Spinal cord (tissue), 10 donors: ENCODE data around the gene DMXL1. TPM values are rescaled to one million over a fixed set of nuclear protein-coding genes. Genes with fewer than 3 reads are reported as not detected.

Experiments used
- DNase-seq, 6 donors: peaks; one replicate each; pipeline versions ENCODE4 v3.0.0 to v3.0.0-alpha.2; 2013 to 2015; ENCODE audit warnings: low spot score in 6 of 6, low read depth in 4 of 6
- H3K27ac ChIP-seq: one replicate; pipeline ENCODE4 v1.5.1; 2013; ENCODE audit warnings: low read depth, low read length, control low read depth
- H3K27me3 ChIP-seq: one replicate; pipeline ENCODE4 v1.6.1; 2013; ENCODE audit warnings: low read length; ENCODE audit not compliant: control insufficient read depth, insufficient read depth
- H3K36me3 ChIP-seq: one replicate; pipeline ENCODE4 v1.6.1; 2013; ENCODE audit warnings: low read length; ENCODE audit not compliant: control insufficient read depth, insufficient read depth
- H3K4me1 ChIP-seq: one replicate; pipeline ENCODE4 v1.6.1; 2013; ENCODE audit warnings: low read length; ENCODE audit not compliant: control insufficient read depth, insufficient read depth
- H3K4me3 ChIP-seq: one replicate; pipeline ENCODE4 v1.5.1; 2013; ENCODE audit warnings: low read depth, low read length, control low read depth
- H3K9me3 ChIP-seq: one replicate; pipeline ENCODE4 v1.6.1; 2013; ENCODE audit warnings: low read length; ENCODE audit not compliant: control insufficient read depth, insufficient read depth
- WGBS: methylation state at CpG from one replicate; pipeline ENCODE4 v1.1.5; 2013; ENCODE audit warnings: missing lambda C conversion rate; ENCODE audit not compliant: insufficient coverage; 5-methylcytosine and 5-hydroxymethylcytosine counted together
- long read RNA-seq, 4 donors: transcript quantifications; one replicate each; lab custom pipeline, GENCODE V29; 2026
- polyA plus RNA-seq, 2 donors: library from polyadenylated mRNA; unstranded; fragments of 120-200 nt; gene quantifications; one replicate each; pipeline ENCODE4 v1.2.1, GENCODE V29; 2013; ENCODE audit not compliant: insufficient read length in 2 of 2
- total RNA-seq, 2 donors: library from RNA; depleted of rRNA in 1 of 2; stranded (reverse); fragments of 120-200 nt in 1 of 2; fragments of >200 nt in 1 of 2; gene quantifications; one replicate each; pipeline versions ENCODE4 v1.2.3 to v1.2.4, GENCODE V29; 2013 to 2014
- donor health status: healthy.

The DMXL1 gene, protein sequence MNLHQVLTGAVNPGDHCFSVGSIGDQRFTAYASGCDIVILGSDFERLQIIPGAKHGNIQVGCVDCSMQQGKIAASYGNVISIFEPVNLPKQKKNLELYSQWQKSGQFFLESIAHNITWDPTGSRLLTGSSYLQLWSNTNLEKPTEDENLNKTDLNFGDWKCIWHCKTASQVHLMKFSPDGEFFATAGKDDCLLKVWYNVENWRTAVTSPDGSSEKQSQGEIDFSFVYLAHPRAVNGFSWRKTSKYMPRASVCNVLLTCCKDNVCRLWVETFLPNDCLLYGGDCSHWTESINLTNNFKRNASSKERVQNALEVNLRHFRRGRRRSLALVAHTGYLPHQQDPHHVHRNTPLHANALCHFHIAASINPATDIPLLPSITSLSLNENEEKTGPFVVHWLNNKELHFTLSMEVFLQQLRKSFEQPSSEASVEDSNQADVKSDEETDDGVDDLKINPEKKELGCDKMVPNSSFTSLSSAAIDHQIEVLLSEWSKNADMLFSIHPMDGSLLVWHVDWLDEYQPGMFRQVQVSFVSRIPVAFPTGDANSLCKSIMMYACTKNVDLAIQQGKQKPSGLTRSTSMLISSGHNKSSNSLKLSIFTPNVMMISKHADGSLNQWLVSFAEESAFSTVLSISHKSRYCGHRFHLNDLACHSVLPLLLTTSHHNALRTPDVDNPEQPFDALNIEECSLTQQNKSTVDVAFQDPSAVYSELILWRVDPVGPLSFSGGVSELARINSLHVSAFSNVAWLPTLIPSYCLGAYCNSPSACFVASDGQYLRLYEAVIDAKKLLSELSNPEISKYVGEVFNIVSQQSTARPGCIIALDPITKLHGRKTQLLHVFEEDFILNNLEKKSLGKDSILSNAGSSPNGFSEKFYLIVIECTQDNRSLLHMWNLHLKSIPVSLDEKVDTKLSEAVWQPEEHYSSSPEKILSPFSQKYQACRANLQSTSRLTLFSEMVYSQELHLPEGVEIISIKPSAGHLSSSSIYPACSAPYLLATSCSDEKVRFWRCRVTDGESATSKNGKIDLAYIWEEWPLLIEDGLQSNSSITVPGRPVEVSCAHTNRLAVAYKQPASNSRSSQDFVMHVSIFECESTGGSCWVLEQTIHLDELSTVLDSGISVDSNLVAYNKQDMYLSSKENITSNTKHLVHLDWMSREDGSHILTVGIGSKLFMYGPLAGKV (N-terminal part only)
- 100 to 1,000 TPM in 1 of 2 donors, 10 to 100 TPM in 1; 59.3 to 136 TPM for total RNA-seq
- polyA plus RNA-seq: 10 to 100 TPM; 34.2 to 37.5 TPM
- long read RNA-seq, donor 1, partial matches to known transcripts: 6 of 6 reads
- long read RNA-seq, donor 1, other reads (novel, unspliced or antisense): 0 of 6 reads
- long read RNA-seq, donor 2: 0 reads
- long read RNA-seq, donor 3: 0 reads
- long read RNA-seq, donor 4: 0 reads

DNA sequence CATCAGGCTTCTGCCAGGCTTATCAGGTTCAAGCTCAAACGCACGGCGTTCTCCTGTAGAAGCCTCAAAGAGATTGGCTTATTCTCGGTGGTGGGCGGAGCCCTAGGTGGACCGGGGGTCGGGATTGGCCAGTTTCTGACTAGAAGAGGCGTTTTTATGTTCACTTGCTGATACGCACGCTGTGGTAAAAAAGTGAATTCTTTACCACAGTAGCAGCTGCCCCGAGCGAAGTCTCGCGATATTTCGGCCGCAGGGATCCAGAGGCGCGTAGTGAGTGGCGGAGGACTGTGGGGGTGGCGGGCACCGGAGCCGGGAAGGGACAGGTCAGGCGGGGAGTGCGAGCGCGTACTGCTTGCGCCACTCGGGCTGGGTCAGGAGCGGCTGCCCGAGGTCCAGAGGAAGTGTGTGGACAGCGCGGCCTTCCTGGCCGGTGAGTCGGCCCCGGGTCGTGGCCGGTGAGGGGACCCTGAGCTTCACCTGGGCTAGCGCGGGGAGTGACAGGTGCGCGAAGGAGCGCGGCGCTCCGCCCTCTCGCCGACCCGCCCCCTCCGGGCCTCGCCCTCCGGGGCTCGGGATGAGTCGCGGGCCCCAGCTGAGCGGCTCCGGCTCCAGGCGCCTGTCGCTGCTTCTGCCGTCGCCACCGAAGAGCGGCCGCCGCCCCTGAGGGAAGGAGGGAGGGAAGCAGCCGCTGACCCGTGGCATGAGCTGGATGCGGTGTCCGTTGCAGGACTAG lies at the start of gene DMXL1:
TSS of gene DMXL1 (plus strand) at position 260 of the 733 bp plus-strand sequence. CDS start 483 bp downstream, outside the sequence.
- no peaks in the 10 kb centered on the region for H3K9me3 ChIP-seq
- peaks cover 13% of the 10 kb centered on the region for H3K4me1 ChIP-seq
- H3K27ac ChIP-seq: peak within 1 kb of the TSS; percentile 93
- DNase-seq: peak; percentile 98 to 100 (median 100)
- H3K27me3 ChIP-seq: no peaks in the 10 kb centered on the region
- under 1% methylated on average over 65 of the region's 68 CpGs for WGBS
- H3K36me3 ChIP-seq: no peaks in the 10 kb centered on the region
- peak within 1 kb of the TSS; percentile 92 for H3K4me3 ChIP-seq

DNA sequence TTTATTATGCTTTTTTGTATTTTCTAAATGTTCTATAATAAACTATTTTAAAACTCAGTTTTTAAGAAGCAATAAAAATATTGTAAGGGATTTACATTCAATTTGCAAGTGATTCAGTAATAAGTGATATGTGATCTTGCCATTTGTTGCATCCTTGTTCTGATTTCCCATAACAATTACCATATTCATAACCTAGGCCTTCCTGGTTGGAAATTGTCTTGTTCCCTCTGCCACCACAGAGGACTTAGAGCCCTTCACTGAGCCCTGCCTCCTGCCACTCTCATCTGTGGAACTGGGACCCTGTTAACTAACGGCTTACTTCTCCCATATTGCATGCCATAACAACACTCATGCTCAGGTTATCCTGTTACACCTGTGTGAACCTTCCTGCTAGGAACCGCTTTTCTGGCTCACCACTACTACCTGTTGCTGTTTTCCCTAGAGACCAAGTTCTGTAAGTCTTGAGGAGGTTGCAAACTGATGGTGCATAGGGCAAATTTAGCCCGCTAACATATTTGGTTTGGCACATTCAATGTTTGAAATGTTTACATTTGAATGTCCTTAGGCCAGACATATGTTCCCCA lies 49.6 kb upstream of the DMXL1 start:
- H3K27ac ChIP-seq: no peak overlapping the region
- no peaks in the 10 kb centered on the region for H3K9me3 ChIP-seq
- H3K27me3 ChIP-seq: no peaks in the 10 kb centered on the region
- DNase-seq: no peak
- H3K36me3 ChIP-seq: no peaks in the 10 kb centered on the region
- no peak overlapping the region for H3K4me3 ChIP-seq
- no CpG with 5 or more reads among the region's 3 CpGs for WGBS
- H3K4me1 ChIP-seq: no peaks in the 10 kb centered on the region

DNA sequence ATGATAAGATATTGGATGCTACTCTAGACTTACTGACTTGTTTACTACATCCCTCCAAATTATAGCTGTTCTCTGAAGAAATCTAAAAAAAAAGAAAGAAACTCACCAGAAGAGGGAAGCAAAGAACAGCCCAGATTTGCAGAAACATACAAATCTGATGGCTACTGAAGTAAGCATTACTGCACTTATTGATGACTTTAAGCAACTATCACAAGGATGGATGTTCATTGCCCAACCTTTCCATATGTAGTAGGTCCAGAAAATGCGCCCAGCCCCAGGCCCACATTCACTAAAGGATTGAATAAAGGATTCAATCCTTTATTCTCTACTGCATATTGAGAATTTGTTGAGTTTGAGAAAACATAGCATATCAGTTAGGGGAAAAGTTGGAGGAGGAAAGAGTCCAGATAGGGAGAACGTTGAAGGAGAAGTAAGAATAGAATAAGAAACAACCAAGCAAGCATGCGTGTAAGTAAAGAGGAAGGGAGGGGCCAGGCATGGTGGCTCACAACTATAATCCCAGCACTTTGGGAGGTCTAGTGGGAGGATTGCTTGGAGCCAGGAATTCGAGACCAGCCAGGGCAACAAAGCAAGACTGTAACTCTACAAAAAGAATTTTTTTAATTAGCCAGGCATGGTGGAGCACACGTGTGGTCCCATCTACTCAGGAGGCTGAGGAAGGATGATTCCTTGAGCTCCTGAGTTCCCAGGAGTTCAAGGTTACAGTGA lies 48.7 kb upstream of the DMXL1 start:
- no peaks in the 10 kb centered on the region for H3K27me3 ChIP-seq
- H3K36me3 ChIP-seq: no peaks in the 10 kb centered on the region
- no peak overlapping the region for H3K27ac ChIP-seq
- WGBS: 73% methylated on average over 2 of the region's 5 CpGs
- no peaks in the 10 kb centered on the region for H3K9me3 ChIP-seq
- no peak overlapping the region for H3K4me3 ChIP-seq
- peak in 2 of 6 donors; percentile 20 to 31 for DNase-seq
- H3K4me1 ChIP-seq: no peaks in the 10 kb centered on the region

DNA sequence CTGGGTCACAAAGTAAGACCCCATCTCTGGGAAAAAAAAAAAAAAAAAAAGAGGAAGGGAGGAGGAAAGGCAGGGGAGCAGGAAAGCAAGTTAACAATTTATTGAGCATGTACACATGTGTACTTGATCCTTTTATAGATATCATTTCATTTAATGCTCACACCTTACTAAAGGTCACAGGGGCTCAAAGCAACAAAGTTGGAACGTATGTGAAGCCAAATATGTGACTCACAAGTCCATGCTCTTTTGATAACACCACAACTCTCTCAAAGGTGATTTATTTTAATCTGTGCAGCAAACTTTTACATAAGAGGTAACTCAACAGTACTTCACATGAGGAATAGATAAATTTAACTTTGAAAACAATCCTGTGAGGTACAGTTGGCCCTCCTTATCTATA lies 48.1 kb upstream of the DMXL1 start:
- Histone ChIP-seq H3K4me1 (no peaks in the 10 kb centered on the region), H3K9me3 (no peaks in the 10 kb centered on the region), H3K27ac (no peak overlapping the region), H3K36me3 (no peaks in the 10 kb centered on the region), H3K27me3 (no peaks in the 10 kb centered on the region), H3K4me3 (no peak overlapping the region)
- no CpG with 5 or more reads among the region's 1 CpG for WGBS
- DNase-seq: no peak

DNA sequence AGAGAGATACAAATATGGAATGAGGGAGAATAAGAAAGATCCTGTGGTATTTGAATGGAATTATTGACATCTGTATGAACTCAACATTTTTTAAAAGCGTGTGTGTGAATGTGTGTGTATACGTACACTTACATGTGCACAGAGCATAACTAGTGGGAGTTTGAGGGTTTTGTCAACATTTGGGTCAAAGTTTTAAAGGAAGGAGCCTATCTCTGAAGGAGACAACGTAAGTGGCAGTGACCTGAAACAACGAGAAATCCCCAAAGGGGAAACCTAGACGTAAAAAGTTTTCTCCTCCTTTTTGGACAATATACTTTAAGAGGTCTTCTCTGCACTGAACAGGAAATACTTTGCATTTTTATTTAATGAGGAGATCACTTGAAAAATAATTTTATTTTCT lies 42.3 kb upstream of the DMXL1 start:
- no peak for DNase-seq
- 96% methylated on average over 4 of the region's 5 CpGs for WGBS
- H3K36me3 ChIP-seq: no peaks in the 10 kb centered on the region
- H3K4me3 ChIP-seq: no peak overlapping the region
- H3K4me1 ChIP-seq: no peaks in the 10 kb centered on the region
- no peaks in the 10 kb centered on the region for H3K9me3 ChIP-seq
- H3K27ac ChIP-seq: no peak overlapping the region
- no peaks in the 10 kb centered on the region for H3K27me3 ChIP-seq

DNA sequence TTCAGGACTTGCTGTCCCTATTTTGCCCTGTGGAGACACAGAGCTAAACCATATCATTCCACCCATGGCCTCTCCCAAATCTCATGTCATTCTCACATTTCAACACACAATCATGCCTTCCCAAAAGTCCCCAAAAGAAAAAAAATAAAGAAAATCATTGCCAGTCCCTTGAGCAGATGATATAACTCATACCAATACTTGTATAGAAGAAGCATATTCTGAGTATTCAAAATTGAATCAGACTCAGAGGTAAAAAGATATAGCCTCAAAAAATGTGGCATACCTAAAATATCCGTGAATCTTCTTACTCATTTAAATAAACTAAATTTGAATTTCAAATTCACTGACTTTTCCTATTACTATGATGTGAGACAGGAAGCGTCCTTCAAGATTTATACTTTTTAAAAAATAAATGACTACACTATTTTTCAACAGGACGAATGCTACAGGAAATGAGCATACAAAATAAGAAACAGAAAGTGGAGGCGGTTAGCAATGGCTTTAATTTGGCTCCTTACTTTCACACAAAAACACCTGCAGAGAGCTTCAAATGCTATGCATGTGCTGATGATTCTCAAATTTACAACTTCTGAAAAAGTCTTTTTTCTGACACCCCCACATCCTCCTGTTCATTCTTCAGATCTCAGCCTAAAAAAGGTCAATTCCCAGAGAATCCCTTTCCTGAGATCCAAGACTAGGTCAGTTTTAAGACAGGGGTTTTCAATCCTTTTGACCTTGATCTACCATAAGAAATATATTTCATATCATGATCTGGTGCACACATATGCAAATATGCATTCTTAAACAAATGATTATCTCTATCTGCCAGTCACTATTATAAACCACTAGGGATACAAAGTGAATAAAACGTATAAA lies 39.6 kb upstream of the DMXL1 start:
- H3K27ac ChIP-seq: no peak overlapping the region
- 80% methylated on average over 2 of the region's 5 CpGs for WGBS
- no peaks in the 10 kb centered on the region for H3K9me3 ChIP-seq
- no peak for DNase-seq
- H3K4me1 ChIP-seq: no peaks in the 10 kb centered on the region
- H3K36me3 ChIP-seq: no peaks in the 10 kb centered on the region
- no peak overlapping the region for H3K4me3 ChIP-seq
- no peaks in the 10 kb centered on the region for H3K27me3 ChIP-seq

DNA sequence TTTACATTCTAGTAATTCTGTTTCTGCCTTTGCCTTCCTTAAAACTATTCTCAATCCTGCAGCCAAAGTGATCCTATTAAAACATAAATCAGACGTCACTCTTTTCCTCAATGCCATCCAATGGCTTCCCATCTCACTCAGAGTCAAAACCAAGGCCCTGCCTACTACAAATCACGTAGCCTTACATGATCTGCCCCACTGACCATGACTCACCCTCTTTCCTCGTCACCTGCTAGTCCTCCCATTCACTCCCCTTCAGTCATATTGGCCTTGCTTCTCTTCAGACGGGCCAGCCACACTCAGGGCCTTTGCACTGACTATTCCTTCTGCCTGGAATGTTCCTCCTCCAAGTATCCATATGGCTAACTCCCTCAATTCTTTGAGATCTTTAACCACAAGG lies 39.0 kb upstream of the DMXL1 start:
- no peak overlapping the region for H3K27ac ChIP-seq
- H3K27me3 ChIP-seq: no peaks in the 10 kb centered on the region
- H3K36me3 ChIP-seq: no peaks in the 10 kb centered on the region
- H3K9me3 ChIP-seq: no peaks in the 10 kb centered on the region
- WGBS: 73% methylated on average over 4 of the region's 4 CpGs
- DNase-seq: no peak
- H3K4me3 ChIP-seq: no peak overlapping the region
- no peaks in the 10 kb centered on the region for H3K4me1 ChIP-seq
